Erythroblast (primary cell): ENCODE data around the gene SPATA16.
"Not testable (repeated sequence)": the region's sequence is repeated elsewhere in the genome, so short reads cannot be mapped to it uniquely, and the experiment has no call there.

ENCODE experiments used
- DNase-seq, 2 experiments: peaks; one replicate each; lab custom pipeline; 2025; lab: John Stamatoyannopoulos, UW
- GATA1 ChIP-seq: IDR thresholded peaks from 2 replicates; pipeline ENCODE4 v1.6.1; 2011; ENCODE audit warnings: low read depth, mild to moderate bottlenecking, control low read depth, low read length, moderate library complexity
- POLR2A ChIP-seq: IDR thresholded peaks from 2 replicates; pipeline ENCODE4 v1.6.1; 2011; ENCODE audit warnings: mild to moderate bottlenecking, low read length

The SPATA16 gene

DNA sequence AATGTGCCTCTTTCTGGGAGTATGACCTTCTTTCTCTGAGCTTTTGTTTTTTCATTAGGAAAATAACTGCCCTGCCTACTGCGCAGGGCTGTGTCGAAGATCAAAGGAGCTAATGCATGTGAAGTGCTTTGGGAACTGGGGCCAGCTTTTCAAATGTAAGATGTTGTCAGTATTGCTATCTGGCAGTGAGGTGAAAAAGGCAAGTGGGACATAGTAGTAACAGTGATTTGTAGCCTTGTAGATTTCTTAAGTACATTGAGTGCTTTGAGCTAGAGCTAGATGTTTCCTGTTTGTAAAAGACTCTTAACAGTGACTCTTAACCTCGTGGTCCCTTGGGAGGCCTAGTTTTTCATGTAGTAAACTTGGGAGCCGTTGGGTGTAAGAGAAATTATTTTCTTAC, 264.0 kb downstream of the SPATA16 start:
- TF ChIP-seq POLR2A (no peak), GATA1 (no peak)
- no peak for DNase-seq

GRCh38 chr3:172876297-172876696, 264.7 kb downstream of the SPATA16 start:
- TF ChIP-seq GATA1 (no peak), POLR2A (no peak)
- no peak for DNase-seq

GRCh38 chr3:172875039-172875438, 266.0 kb downstream of the SPATA16 start:
- TF ChIP-seq POLR2A (no peak), GATA1 (no peak)
- DNase-seq, result no peak

DNA sequence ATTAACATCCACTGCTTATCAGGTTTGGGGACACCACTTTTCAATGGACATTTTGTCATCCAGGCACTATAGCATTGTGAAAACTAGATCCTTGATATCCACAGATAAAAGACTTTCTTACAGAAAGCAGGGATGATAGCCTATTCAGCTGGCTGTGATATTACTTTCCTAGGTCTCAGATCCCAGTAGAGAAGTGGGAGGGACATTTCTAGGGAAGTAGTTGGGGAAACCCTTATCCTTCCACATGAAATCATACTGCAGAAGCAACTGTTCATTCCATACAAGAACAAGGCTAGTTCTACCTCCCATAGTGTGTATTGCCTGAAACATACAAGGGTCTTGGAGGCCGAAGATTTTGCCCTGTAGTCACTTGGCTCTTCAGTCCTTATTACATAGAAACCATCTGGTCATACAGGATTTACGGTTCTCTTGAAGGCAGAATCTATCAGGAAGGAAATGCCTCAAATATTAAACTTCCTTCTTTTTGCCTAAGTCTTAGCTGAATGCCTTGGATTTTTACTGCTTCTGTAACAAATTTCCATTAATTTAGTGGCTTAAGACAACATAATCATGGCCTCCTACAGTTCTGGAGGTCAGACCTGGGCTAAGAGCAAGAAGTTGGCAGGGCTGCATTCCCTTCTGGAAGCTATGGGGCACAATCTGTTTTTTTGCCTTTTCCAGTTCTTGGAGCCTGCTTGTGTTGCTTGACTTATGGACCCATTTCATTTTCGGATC, 271.1 kb downstream of the SPATA16 start:
- TF ChIP-seq POLR2A (no peak), GATA1 (no peak)
- DNase-seq, result peak in 1 of 2 experiments; percentile 19

GRCh38 chr3:172869368-172869771, 271.7 kb downstream of the SPATA16 start:
- TF ChIP-seq POLR2A, result no peak
- no peak for TF ChIP-seq GATA1
- DNase-seq, result no peak

DNA sequence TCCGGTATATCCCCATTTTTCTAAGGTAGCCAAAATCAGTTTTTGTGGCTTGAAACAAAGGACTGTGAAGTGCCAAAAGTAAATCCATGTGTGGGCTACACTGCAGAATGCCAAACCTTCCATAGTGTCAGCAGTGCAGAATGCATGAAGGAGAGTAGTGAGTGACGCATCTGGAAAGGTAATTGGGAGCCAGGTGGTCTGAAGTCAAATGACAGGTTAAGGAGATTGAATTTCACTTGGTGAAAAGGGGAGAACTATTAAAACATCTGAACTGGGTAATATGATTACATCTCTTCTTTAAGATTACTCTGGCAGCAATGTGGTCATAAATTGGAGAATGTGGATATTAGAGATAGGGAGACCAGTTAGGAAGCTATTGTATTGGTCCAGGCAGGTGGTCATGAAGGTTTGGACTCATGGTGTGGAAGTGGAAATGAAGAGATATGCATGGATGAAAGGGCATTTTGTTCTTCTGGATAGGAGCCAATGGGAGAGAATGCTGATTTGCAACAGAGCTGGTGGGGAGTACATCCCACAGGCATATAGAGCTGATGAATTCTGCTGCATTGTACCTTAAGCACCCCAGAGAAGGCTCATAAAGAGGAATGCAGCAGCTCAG, 272.3 kb downstream of the SPATA16 start:
- DNase-seq, result peak in 1 of 2 experiments; percentile 7
- TF ChIP-seq GATA1 (no peak), POLR2A (no peak)

GRCh38 chr3:172866726-172867350, 274.2 kb downstream of the SPATA16 start:
- DNase-seq, result not testable (repeated sequence)

- TF ChIP-seq GATA1 (no peak), POLR2A (no peak)
- DNase-seq, result no peak
These were observed 282.0 kb downstream of the SPATA16 start for GRCh38 chr3:172859041-172859440.

GRCh38 chr3:172856795-172857742, 284.0 kb downstream of the SPATA16 start:
- TF ChIP-seq POLR2A (no peak), GATA1 (no peak)
- DNase-seq, result peak; percentile 2 to 7

GRCh38 chr3:172855037-172855436, 286.0 kb downstream of the SPATA16 start:
- TF ChIP-seq POLR2A (no peak), GATA1 (no peak)
- no peak for DNase-seq

GRCh38 chr3:172853921-172854666, 286.9 kb downstream of the SPATA16 start:
- no peak for DNase-seq
- no peak for TF ChIP-seq POLR2A
- TF ChIP-seq GATA1, result no peak

DNA sequence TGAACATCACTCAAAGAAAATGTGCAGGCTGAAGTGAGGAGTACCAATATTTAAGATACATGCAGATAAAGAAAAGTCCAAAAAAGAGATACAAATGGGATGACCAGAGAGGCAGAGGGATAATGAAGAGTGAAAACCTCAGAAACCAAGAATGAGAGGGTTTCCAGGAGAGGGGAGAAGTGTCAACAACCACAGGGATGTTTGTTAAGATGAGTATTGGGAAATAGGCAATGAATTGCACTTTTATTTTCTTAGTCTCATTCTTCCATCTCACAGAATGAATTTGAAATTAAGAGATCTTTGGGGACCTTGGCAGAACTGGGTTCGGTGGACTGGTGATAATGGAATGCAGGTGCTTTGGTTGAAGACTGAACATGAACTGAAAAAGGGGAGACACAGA, 288.0 kb downstream of the SPATA16 start:
- TF ChIP-seq GATA1, result no peak
- TF ChIP-seq POLR2A, result no peak
- no peak for DNase-seq

DNA sequence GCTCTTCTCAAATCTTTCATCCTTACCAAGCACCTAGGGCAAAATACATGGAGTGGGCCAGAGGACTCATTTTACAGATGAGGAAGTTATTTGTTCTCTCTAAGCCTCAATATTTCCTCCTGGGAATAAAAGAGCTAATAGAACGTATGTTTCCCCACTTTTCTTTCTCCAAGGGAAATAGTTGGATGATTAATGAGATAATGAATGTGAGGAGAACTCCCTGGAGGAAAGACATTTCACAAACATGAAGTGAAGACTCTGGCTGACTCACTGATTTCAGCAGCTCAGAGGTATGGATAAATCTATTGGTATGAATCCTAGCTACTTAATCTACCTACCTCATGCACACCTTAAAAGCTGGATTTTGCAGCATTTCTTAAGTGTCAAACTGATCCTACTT, 292.1 kb downstream of the SPATA16 start:
- no peak for DNase-seq
- no peak for TF ChIP-seq GATA1
- TF ChIP-seq POLR2A, result no peak
